LNCaP clone FGC (cell line): ENCODE measurements around the gene DNAJC28.
"Not testable (repeated sequence)": the region's sequence is repeated elsewhere in the genome, so short reads cannot be mapped to it uniquely, and the experiment has no call there.

ENCODE experiments used
- DNase-seq: peaks from one replicate; pipeline ENCODE4 v3.0.0-alpha.2; 2011; ENCODE audit warnings: low read depth
- H3K4me3 ChIP-seq: 2 replicates; pipeline ENCODE4 v1.5.1; 2011; ENCODE audit warnings: mild to moderate bottlenecking, low read depth, low read length, control low read depth
- CTCF ChIP-seq: IDR thresholded peaks from 2 replicates; pipeline ENCODE4 v1.5.1; 2012; ENCODE audit warnings: mild to moderate bottlenecking; ENCODE audit not compliant: control insufficient read depth, insufficient read depth; ENCODE audit errors: extremely low read depth

Gene DNAJC28

GRCh38 chr21:33477066-33477465 lies 14.4 kb downstream of the DNAJC28 start:
- TF ChIP-seq CTCF = no peak
- no peak for DNase-seq
- H3K4me3 ChIP-seq = no peak overlapping the region

GRCh38 chr21:33473344-33473743 lies 18.2 kb downstream of the DNAJC28 start:
- no peak for DNase-seq
- no peak overlapping the region for H3K4me3 ChIP-seq
- TF ChIP-seq CTCF = no peak

- TF ChIP-seq CTCF = no peak
- no peak for DNase-seq
- no peak overlapping the region for H3K4me3 ChIP-seq
These were observed 20.8 kb downstream of the DNAJC28 start for GRCh38 chr21:33470701-33471100.

GRCh38 chr21:33469183-33469582 lies 22.3 kb downstream of the DNAJC28 start:
- DNase-seq = not testable (repeated sequence)

GRCh38 chr21:33461538-33462250 lies 29.8 kb downstream of the DNAJC28 start:
- no peak overlapping the region for H3K4me3 ChIP-seq
- DNase-seq = no peak
- no peak for TF ChIP-seq CTCF

More at GRCh38 chr21:33469183-33469582, 22.3 kb downstream of the DNAJC28 start:
- H3K4me3 ChIP-seq = not testable (repeated sequence)

- DNase-seq = no peak
- no peak for TF ChIP-seq CTCF
- H3K4me3 ChIP-seq = no peak overlapping the region
These were observed 32.7 kb downstream of the DNAJC28 start for GRCh38 chr21:33458861-33459260.

- TF ChIP-seq CTCF = no peak
- DNase-seq = no peak
- no peak overlapping the region for H3K4me3 ChIP-seq
These were observed 35.6 kb downstream of the DNAJC28 start for GRCh38 chr21:33455686-33456446.
